Esophagus squamous epithelium (tissue), 5 donors: ENCODE measurements around the gene FGGY. TPM values are rescaled to one million over a fixed set of nuclear protein-coding genes. Genes with fewer than 3 reads are reported as not detected.

Experiments used
- DNase-seq: peaks from one replicate; lab custom pipeline; 2025; lab: John Stamatoyannopoulos, UW
- H3K27ac ChIP-seq, 4 donors: fragments of 200-600 bp; sonication (generic); one replicate each; pipeline ENCODE4 v1.5.1; 2016 to 2019; ENCODE audit warnings: mild to moderate bottlenecking in 1 of 4
- H3K27me3 ChIP-seq, 4 donors: fragments of 200-600 bp; sonication (generic); 1 replicate in 3 of 4; 2 replicates in 1 of 4; pipeline versions ENCODE4 v1.5.1 to v1.6.0; 2017 to 2021; ENCODE audit warnings: antibody characterized with exemption in 1 of 4
- H3K36me3 ChIP-seq, 3 donors: fragments of 200-600 bp; sonication (generic); one replicate each; pipeline ENCODE4 v1.5.1; 2016 to 2019
- H3K4me1 ChIP-seq, 3 donors: fragments of 200-600 bp; sonication (generic); one replicate each; pipeline ENCODE4 v1.5.1; 2017 to 2019
- H3K4me3 ChIP-seq, 4 donors: fragments of 200-600 bp; sonication (generic); 1 replicate in 3 of 4; 2 replicates in 1 of 4; pipeline ENCODE4 v1.5.1; 2016 to 2019; ENCODE audit warnings: mild to moderate bottlenecking in 2 of 4, moderate library complexity in 1 of 4
- H3K9me3 ChIP-seq, 3 donors: fragments of 200-600 bp; sonication (generic); one replicate each; pipeline ENCODE4 v1.5.1; 2016 to 2019
- POLR2A ChIP-seq, 4 donors: fragments of 450-650 bp; IDR thresholded peaks; one replicate each; pipeline ENCODE4 v1.6.1; 2017; ENCODE audit warnings: antibody characterized with exemption in 4 of 4, mild to moderate bottlenecking in 4 of 4, moderate library complexity in 3 of 4
- WGBS, 2 donors: methylation state at CpG; one replicate each; pipeline ENCODE4 v1.1.5; 2018; 5-methylcytosine and 5-hydroxymethylcytosine counted together
- intact Hi-C: fragments of 100-400 bp; cut with DNase I; formaldehyde crosslinking; loops from one replicate; pipeline ENCODE4 v1.15.0; 2022
- total RNA-seq, 4 donors: library from RNA; depleted of rRNA; stranded (reverse); fragments of >200 nt; gene quantifications; one replicate each; pipeline ENCODE4 v1.1.0, GENCODE V29; 2016
- TF ChIP-seq, protein P1 (sequence below), 6 experiments: fragments of 450-650 bp in 4 of 6; fragments of 200-600 bp in 2 of 6; sonication (generic) in 2 of 6; IDR thresholded peaks; one replicate each; pipeline ENCODE4 v1.5.1; 2016 to 2019; ENCODE audit warnings: antibody characterized with exemption in 6 of 6, mild to moderate bottlenecking in 4 of 6, moderate library complexity in 4 of 6
- donor health status: DM: yes; HTN: yes; CAD: no.

The FGGY gene
- total RNA-seq, 4 donors from 2014 or later = 6.0 to 18.1 (median 9.3) TPM

DNA sequence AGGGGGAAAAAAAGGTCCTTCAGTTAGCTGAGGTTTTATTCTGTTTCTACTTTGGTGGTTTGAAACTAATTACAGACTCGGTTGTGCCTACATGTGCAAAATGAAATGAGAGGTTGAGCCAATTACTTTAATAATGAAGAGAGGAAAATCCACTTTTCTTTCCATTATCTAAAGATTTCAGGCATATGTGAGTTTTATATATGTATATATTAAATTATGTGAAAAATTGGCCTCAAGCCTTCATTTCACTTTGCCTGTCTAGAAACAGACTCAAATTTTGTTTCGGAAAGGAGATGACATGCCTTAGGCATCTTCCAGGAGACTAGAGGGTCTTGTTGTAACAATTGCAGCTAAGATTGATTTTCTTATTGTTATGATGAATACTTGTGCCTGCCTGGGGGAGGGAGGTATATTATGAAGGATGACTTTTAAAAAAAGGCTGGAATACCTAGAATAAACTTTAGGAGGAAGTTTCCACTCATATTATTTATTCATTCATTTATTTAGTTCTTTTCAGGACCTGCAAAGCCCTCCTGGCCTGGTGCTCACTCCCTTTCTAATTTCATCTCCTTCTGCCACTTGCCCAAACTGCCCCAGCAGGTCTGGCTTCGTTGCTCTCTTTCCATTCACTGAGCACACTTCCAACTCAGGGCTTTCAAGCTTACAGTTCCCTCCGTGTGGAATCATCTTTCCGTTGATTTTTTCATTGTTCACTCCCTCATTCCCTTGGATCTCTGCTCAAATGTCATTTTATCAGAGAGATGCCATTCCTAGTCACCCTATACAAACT is 423.6 kb downstream of the FGGY start:
- 50 to 56% methylated on average over 5 of the region's 5 CpGs for WGBS, 2 donors
- no peak for DNase-seq
- H3K4me3 ChIP-seq = no peak overlapping the region
- H3K27me3 ChIP-seq = no peaks in the 10 kb centered on the region
- no peak overlapping the region for H3K27ac ChIP-seq
- intact Hi-C loops = no loop called here
- peaks cover 0 to 7% (median 6%) of the 10 kb centered on the region in 3 donors for H3K9me3 ChIP-seq
- peaks cover 0 to 32% (median 0%) of the 10 kb centered on the region in 3 donors for H3K4me1 ChIP-seq
- TF ChIP-seq, protein P1, sequence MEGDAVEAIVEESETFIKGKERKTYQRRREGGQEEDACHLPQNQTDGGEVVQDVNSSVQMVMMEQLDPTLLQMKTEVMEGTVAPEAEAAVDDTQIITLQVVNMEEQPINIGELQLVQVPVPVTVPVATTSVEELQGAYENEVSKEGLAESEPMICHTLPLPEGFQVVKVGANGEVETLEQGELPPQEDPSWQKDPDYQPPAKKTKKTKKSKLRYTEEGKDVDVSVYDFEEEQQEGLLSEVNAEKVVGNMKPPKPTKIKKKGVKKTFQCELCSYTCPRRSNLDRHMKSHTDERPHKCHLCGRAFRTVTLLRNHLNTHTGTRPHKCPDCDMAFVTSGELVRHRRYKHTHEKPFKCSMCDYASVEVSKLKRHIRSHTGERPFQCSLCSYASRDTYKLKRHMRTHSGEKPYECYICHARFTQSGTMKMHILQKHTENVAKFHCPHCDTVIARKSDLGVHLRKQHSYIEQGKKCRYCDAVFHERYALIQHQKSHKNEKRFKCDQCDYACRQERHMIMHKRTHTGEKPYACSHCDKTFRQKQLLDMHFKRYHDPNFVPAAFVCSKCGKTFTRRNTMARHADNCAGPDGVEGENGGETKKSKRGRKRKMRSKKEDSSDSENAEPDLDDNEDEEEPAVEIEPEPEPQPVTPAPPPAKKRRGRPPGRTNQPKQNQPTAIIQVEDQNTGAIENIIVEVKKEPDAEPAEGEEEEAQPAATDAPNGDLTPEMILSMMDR (IDR thresholded peaks at IDR 0.05) = no peak
- TF ChIP-seq POLR2A (IDR thresholded peaks at IDR 0.05) = no peak
- no peaks in the 10 kb centered on the region for H3K36me3 ChIP-seq

GRCh38 chr1:59730302-59730701 is 433.4 kb downstream of the FGGY start:
- H3K9me3 ChIP-seq = no peaks in the 10 kb centered on the region
- 36 to 53% methylated on average over 1 of the region's 1 CpG for WGBS, 2 donors
- intact Hi-C loops = no loop called here
- no peaks in the 10 kb centered on the region for H3K36me3 ChIP-seq
- H3K4me3 ChIP-seq = no peak overlapping the region
- no peaks in the 10 kb centered on the region for H3K27me3 ChIP-seq
- H3K27ac ChIP-seq = peak overlapping the region in 3 of 4 donors; percentile 68 to 80 (median 79)
- peaks cover 0 to 42% (median 29%) of the 10 kb centered on the region in 3 donors for H3K4me1 ChIP-seq
- DNase-seq = no peak
- no peak for TF ChIP-seq POLR2A (IDR thresholded peaks at IDR 0.05)
- TF ChIP-seq, protein P1 (IDR thresholded peaks at IDR 0.05) = no peak

DNA sequence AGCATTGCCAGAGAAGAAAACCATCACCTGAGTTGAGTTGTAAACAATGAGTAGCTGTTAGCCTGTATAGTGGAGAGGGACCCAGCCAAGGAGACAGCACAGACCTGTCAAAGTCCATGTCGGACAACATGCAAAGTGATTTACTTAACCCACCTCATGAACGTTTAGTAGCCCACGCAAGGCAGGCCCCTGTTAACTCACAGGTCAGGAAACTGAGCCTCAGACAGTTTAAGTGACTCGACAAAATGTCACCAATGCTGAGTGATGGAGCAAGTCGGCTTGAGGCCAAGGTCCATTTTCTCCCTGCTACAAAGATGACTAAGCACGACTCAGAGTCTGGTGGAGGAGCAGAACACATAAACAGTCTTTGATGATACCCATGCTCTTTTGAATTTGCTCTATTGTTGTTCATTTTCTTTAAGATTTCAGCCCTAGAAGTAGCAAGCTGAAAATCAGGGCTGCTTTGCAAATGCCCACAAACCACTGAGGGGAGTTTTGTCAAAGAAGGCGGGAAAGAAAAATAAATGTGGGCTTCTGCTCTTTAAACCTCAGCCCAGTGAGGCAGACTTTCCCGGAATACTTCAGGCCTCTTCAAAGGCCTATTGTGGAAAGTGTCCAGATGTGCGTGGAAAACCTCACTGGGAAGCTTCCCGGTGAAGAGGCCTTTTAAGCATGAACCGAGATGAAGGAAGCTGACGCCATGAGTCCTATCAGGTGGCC is 434.0 kb downstream of the FGGY start:
- DNase-seq = no peak
- intact Hi-C loops = no loop called here
- no peak overlapping the region for H3K4me3 ChIP-seq
- H3K27me3 ChIP-seq = no peaks in the 10 kb centered on the region
- no peaks in the 10 kb centered on the region for H3K36me3 ChIP-seq
- TF ChIP-seq, protein P1 (IDR thresholded peaks at IDR 0.05) = no peak
- 16 to 41% methylated on average over 12 of the region's 12 CpGs for WGBS, 2 donors
- H3K27ac ChIP-seq = peak overlapping the region; percentile 35 to 80 (median 74)
- H3K9me3 ChIP-seq = no peaks in the 10 kb centered on the region
- H3K4me1 ChIP-seq = peaks cover 0 to 42% (median 29%) of the 10 kb centered on the region in 3 donors

DNA sequence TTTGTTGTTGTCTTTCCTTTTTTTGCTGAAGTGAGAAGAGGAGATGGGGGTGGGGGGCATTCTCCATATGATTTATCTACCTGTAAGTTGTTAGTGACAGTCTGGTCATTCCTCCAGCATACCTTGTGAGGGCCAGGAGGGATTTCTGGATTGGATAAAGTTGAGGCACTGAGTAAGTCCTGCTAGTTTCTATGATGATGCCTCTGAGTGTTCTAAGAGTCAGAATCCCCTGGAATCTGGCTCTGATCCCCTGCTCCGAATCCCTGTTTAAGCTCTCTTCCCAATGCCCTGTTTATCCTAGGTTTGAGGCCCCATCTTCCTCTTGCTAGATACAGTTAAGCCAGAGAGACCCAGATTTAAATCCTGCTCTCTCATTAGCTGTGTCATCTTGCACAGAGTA is 434.7 kb downstream of the FGGY start:
- peak overlapping the region; percentile 35 to 80 (median 74) for H3K27ac ChIP-seq
- H3K4me1 ChIP-seq = peaks cover 0 to 42% (median 29%) of the 10 kb centered on the region in 3 donors
- H3K27me3 ChIP-seq = no peaks in the 10 kb centered on the region
- no peak overlapping the region for H3K4me3 ChIP-seq
- intact Hi-C loops = no loop called here
- peaks cover 0 to 3% (median 0%) of the 10 kb centered on the region in 3 donors for H3K9me3 ChIP-seq
- no peak for TF ChIP-seq POLR2A (IDR thresholded peaks at IDR 0.05)
- TF ChIP-seq, protein P1 (IDR thresholded peaks at IDR 0.05) = no peak
- WGBS, 2 donors = 80 to 92% methylated on average over 1 of the region's 1 CpG
- H3K36me3 ChIP-seq = no peaks in the 10 kb centered on the region
- no peak for DNase-seq
